Measurements from ENCODE around the gene GIMAP5. TPM values are rescaled to one million over a fixed set of nuclear protein-coding genes. Genes with fewer than 3 reads are reported as not detected.

GIMAP5 gene
- polyA plus RNA-seq, 1 donor (not counting 4 experiments of a cell fraction or from before 2014, with no cell fraction given), result not detected

GRCh38 chr7:150790416-150791075 lies 53.3 kb downstream of the GIMAP5 start:
- H3K9me3 ChIP-seq (ENCODE audit: control insufficient read depth, low read depth, low read length), result no peaks in the 10 kb centered on the region
- H4K20me1 ChIP-seq (ENCODE audit: control insufficient read depth, extremely low read depth, insufficient read depth, low read length), result no peaks in the 10 kb centered on the region
- H3K27ac ChIP-seq (ENCODE audit: control insufficient read depth, insufficient read depth, low read length), result no peak overlapping the region
- no peak overlapping the region for H2AFZ ChIP-seq (ENCODE audit: control insufficient read depth, low read length)
- H3K9ac ChIP-seq (ENCODE audit: control insufficient read depth, extremely low read depth, insufficient read depth, low read length), result no peak overlapping the region
- no peaks in the 10 kb centered on the region for H3K9me1 ChIP-seq (ENCODE audit: control insufficient read depth, extremely low read depth, insufficient read depth, low read length)
- no peak for FAIRE-seq
- no peaks in the 10 kb centered on the region for H3K4me1 ChIP-seq (ENCODE audit: control insufficient read depth, extremely low read depth, insufficient read depth, low read length)
- no peaks in the 10 kb centered on the region for H3K79me2 ChIP-seq (ENCODE audit: control insufficient read depth, insufficient read depth, low read length)
- H3K36me3 ChIP-seq (ENCODE audit: control insufficient read depth in 2 of 2, extremely low read depth in 1 of 2, insufficient read depth in 2 of 2, low read length in 2 of 2), result no peaks in the 10 kb centered on the region
- H3K4me2 ChIP-seq (ENCODE audit: control insufficient read depth, extremely low read depth, insufficient read depth, low read depth, low read length), result no peak overlapping the region
- dilution Hi-C loops (cut with MboI; ENCODE audit: extremely low pct_ligation_motif_present, low sequenced_read_pairs), result no loop called here
- no peak for TF ChIP-seq EZH2 (IDR thresholded peaks at IDR 0.05; ENCODE audit: low read length)
- TF ChIP-seq CTCF (optimal IDR thresholded peaks at IDR 0.05 in 1 of 3, IDR thresholded peaks at IDR 0.05 in 1 of 3, conservative IDR thresholded peaks at IDR 0.05 in 1 of 3; ENCODE audit: extremely low read depth in 1 of 3, insufficient read depth in 2 of 3, low read length in 3 of 3), result no peak
- peaks cover 8% of the 10 kb centered on the region for H3K27me3 ChIP-seq (ENCODE audit: control insufficient read depth, extremely low read depth, insufficient read depth, low read length)
- no peak overlapping the region for H3K4me3 ChIP-seq (ENCODE audit: control insufficient read depth in 2 of 3, extremely low read depth in 1 of 3, insufficient read depth in 2 of 3, low read depth in 1 of 3, low read length in 3 of 3)
- DNase-seq (ENCODE audit: low read depth, low spot score), result no peak

- Histone ChIP-seq H3K36me3 (ENCODE audit: control insufficient read depth in 2 of 2, extremely low read depth in 1 of 2, insufficient read depth in 2 of 2, low read length in 2 of 2) (no peaks in the 10 kb centered on the region), H2AFZ (ENCODE audit: control insufficient read depth, low read length) (no peak overlapping the region), H3K9me1 (ENCODE audit: control insufficient read depth, extremely low read depth, insufficient read depth, low read length) (no peaks in the 10 kb centered on the region), H3K27me3 (ENCODE audit: control insufficient read depth, extremely low read depth, insufficient read depth, low read length) (peaks cover 8% of the 10 kb centered on the region), H3K4me1 (ENCODE audit: control insufficient read depth, extremely low read depth, insufficient read depth, low read length) (no peaks in the 10 kb centered on the region), H3K9me3 (ENCODE audit: control insufficient read depth, low read depth, low read length) (no peaks in the 10 kb centered on the region), H3K9ac (ENCODE audit: control insufficient read depth, extremely low read depth, insufficient read depth, low read length) (no peak overlapping the region), H3K4me2 (ENCODE audit: control insufficient read depth, extremely low read depth, insufficient read depth, low read depth, low read length) (no peak overlapping the region), H3K27ac (ENCODE audit: control insufficient read depth, insufficient read depth, low read length) (no peak overlapping the region), H4K20me1 (ENCODE audit: control insufficient read depth, extremely low read depth, insufficient read depth, low read length) (no peaks in the 10 kb centered on the region), H3K4me3 (ENCODE audit: control insufficient read depth in 2 of 3, extremely low read depth in 1 of 3, insufficient read depth in 2 of 3, low read depth in 1 of 3, low read length in 3 of 3) (no peak overlapping the region), H3K79me2 (ENCODE audit: control insufficient read depth, insufficient read depth, low read length) (no peaks in the 10 kb centered on the region)
- dilution Hi-C loops (cut with MboI; ENCODE audit: extremely low pct_ligation_motif_present, low sequenced_read_pairs), result no loop called here
- TF ChIP-seq EZH2 (IDR thresholded peaks at IDR 0.05; ENCODE audit: low read length) (no peak), CTCF (optimal IDR thresholded peaks at IDR 0.05 in 1 of 3, IDR thresholded peaks at IDR 0.05 in 1 of 3, conservative IDR thresholded peaks at IDR 0.05 in 1 of 3; ENCODE audit: extremely low read depth in 1 of 3, insufficient read depth in 2 of 3, low read length in 3 of 3) (no peak)
- FAIRE-seq (no peak), DNase-seq (ENCODE audit: low read depth, low spot score) (no peak)
Measured at GRCh38 chr7:150791304-150791703, 54.1 kb downstream of the GIMAP5 start.
